HEK293 (cell line): ENCODE measurements around the gene CADM4.

Experiments
- PRDM1 ChIP-seq: fragments of 450-650 bp; formaldehyde crosslinking; IDR thresholded peaks from 2 replicates; pipeline ENCODE4; 2016; ENCODE audit warnings: missing biosample characterization, missing genetic modification characterization
- REST ChIP-seq: fragments of 450-650 bp; formaldehyde crosslinking; IDR thresholded peaks from 2 replicates; pipeline ENCODE4 v1.5.1; 2016; ENCODE audit warnings: missing biosample characterization, missing genetic modification characterization
- ZBTB49 ChIP-seq: fragments of 450-650 bp; formaldehyde crosslinking; IDR thresholded peaks from 2 replicates; pipeline ENCODE4 v1.5.1; 2016; ENCODE audit warnings: missing biosample characterization, missing genetic modification characterization, low read depth
- ZNF792 ChIP-seq: fragments of 450-650 bp; formaldehyde crosslinking; IDR thresholded peaks from 2 replicates; pipeline ENCODE4 v1.5.1; 2016; ENCODE audit warnings: missing biosample characterization, missing genetic modification characterization
- ZSCAN23 ChIP-seq: fragments of 450-650 bp; formaldehyde crosslinking; IDR thresholded peaks from 2 replicates; pipeline ENCODE4 v1.5.1; 2016; ENCODE audit warnings: missing biosample characterization, missing genetic modification characterization

DNA sequence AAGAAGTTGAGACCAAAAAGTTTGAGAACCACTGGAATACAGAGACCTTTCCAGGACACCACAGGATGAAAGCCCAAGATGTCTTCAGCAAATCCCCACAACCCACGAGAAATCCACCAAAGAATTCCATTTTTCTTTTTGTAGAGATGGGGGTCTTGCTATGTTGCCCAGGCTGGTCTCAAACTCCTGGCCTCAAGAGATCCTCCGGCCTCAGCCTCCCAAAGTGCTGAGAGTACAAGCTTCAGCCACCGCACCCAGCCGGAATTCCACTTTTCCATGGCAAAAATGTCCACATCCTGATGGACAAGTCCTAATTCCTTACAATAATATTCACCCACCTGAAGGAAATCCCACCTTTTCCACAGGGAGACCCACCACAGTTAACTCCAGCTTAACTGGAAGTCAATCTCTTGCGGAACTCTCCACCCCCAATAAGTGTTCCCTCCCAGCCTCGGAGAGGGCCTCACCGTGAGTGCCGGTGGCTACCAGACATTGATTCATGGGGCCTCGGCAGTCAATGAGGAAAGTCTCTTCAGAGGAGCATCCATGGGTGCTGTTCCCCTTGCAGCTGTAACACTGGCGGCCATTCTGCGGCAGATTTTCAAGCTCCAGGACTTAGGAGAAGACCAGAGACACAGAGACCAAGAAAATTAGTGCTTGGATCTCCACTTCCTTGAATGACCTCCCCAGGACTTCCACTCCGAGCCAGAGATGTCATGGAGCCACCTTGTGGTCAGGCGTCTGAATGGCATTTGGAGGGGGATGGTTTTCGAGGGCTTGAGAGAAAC lies 12.3 kb upstream of the CADM4 start:
- TF ChIP-seq REST (tag by site-specific recombination) = no peak; the same call in 1 of the 2 replicates
- TF ChIP-seq ZBTB49 = no peak
- TF ChIP-seq PRDM1 = 0 out of 2 replicates have a peak, but pooled peaks have one; percentile 36
- TF ChIP-seq ZNF792 (tag by site-specific recombination) = no peak
- no peak for TF ChIP-seq ZSCAN23 (tag by site-specific recombination)
